ENCODE results near the gene TRAK1.
A peak's percentile ranks its signal among the peaks of the same experiment; 100 is the strongest.
"Not testable (repeated sequence)": the region's sequence is repeated elsewhere in the genome, so short reads cannot be mapped to it uniquely, and the experiment has no call there.

TRAK1 gene, protein sequence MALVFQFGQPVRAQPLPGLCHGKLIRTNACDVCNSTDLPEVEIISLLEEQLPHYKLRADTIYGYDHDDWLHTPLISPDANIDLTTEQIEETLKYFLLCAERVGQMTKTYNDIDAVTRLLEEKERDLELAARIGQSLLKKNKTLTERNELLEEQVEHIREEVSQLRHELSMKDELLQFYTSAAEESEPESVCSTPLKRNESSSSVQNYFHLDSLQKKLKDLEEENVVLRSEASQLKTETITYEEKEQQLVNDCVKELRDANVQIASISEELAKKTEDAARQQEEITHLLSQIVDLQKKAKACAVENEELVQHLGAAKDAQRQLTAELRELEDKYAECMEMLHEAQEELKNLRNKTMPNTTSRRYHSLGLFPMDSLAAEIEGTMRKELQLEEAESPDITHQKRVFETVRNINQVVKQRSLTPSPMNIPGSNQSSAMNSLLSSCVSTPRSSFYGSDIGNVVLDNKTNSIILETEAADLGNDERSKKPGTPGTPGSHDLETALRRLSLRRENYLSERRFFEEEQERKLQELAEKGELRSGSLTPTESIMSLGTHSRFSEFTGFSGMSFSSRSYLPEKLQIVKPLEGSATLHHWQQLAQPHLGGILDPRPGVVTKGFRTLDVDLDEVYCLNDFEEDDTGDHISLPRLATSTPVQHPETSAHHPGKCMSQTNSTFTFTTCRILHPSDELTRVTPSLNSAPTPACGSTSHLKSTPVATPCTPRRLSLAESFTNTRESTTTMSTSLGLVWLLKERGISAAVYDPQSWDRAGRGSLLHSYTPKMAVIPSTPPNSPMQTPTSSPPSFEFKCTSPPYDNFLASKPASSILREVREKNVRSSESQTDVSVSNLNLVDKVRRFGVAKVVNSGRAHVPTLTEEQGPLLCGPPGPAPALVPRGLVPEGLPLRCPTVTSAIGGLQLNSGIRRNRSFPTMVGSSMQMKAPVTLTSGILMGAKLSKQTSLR

DNA sequence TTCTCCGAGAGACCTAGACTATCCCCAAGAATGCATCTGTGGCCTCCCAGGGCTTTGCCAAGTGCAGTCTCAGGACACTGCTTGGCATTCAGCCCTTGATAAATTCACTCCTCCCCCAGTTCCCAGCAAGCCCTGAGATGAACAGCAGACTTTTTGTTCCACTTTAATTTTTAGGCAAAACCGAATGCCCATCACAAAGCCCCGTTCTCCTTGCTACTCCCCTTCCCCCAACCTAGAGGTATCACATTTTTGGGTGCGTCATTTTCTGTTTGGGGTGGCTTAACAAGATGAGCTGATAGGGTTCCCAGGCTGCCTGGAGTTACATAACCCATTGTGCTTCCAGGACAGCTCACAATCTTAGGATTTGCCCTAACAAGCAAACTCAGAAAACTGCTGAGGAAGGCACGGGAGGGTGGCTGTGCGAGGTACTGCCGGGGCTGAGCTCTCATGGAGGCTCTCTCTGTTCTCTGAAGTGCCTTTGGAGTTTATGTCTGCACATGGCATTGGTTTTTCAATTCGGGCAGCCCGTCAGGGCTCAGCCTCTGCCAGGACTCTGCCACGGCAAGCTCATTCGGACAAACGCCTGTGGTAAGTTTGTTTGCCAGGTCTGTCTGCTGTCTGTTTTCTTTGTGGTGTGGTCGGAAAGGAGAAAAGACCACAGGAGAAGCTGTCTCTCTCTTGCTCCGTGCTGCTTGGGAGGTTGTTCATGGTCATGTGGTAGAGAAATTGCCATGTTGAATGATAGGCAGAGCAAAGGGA lies at the start of gene TRAK1:
TRAK1 (plus strand) TSS at position 385 of the 759 bp plus-strand sequence; CDS start at position 498, 113 bp downstream.
- DNase-seq (ENCODE audit: low read depth) = no peak

DNA sequence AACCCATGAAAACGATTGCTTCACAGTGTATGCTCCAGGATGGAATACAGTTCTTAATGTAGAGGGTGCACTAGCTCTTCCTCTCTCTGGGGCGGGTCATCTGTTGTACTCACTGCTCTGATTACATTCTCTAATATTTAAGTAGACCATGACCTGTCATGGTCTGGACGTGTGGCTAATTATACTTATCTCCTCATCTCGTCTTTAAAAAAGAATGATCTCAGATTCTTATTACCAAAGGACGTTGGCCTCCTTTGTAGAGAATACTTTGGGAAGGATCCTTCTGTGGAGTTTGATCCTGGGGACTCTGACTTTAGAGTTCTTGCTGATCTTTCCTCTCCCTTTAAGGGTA lies 48.4 kb upstream of the TRAK1 start:
- DNase-seq (ENCODE audit: low read depth) = no peak

DNA sequence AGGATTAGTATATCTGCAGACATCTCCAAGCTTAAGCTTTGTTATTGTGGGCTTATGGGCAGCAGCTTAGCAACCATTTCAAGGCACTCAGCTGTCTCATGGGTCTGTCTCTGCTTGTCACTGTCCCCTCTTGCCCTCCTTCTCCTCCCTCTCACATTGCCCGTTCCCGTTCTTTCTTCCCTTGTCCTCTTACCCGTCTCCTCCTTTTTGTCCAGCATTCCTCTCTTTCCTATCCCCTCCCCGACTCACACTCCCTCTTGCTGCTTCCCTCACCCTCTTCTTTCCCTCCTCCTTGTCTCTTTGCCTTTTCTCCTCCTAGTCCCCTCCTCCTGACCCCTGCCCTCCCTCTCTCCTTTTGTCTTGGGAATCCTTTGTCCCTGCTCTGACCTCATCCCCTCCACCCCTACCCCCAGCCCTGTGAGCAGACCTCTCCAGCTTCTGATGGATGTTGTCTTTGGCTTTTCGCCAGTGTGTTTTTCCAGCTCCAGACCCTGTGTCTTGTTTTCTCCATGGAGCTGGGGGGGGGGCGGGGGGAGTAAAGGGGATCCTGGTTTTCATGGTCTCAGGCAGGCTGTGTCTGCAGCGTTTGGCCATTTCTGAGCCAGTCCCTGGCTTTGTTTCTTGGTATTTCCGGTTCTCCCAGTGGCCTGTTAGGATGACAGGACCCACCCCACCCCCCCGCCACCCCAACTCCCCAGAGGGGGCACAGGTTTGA lies 47.9 kb upstream of the TRAK1 start:
- no peak for DNase-seq (ENCODE audit: low read depth)

DNA sequence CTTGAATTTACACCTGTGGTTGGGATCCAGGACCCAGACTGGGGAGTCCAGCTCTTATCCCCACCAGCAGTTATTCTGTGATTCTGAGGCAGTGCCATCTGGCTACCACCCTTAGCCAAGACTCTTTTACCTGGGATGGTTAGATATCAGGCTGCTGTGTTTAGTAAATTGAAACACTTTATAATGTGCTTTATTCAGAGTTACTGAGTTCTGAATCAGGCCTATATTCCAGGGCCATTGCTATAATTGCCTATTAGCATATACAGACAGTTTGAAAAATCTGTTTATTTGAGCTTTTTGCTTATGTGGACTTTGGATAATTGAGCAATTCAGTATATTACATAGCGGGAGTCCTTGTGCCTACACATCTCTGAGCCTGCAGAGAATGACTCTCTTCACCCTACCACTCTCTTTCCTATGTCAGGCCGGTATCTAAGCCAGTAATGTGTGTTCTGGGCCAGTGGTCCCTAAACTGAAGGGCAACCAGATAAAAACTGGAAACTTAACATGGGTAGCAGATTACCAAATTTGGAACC lies 45.4 kb upstream of the TRAK1 start:
- DNase-seq (ENCODE audit: low read depth) = no peak

DNA sequence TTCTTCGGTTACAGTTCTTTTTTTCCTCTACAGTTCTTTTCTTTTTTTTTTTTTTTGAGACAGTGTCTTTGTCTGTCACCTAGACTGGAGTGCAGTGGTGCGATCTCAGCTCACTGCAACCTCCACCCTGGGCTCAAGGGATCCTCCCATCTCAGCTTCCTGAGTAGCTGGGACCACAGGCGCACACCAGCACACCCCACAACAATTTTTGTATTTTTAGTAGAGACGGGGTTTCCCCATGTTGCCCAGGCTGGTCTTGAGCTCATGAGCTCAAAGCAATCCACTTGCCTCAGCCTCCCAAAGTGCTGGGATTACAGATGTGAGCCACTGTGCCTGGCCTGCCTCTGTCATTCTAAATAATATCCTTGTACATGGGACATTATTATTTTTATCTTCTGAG lies 42.6 kb upstream of the TRAK1 start:
- not testable (repeated sequence) for DNase-seq (ENCODE audit: low read depth)

DNA sequence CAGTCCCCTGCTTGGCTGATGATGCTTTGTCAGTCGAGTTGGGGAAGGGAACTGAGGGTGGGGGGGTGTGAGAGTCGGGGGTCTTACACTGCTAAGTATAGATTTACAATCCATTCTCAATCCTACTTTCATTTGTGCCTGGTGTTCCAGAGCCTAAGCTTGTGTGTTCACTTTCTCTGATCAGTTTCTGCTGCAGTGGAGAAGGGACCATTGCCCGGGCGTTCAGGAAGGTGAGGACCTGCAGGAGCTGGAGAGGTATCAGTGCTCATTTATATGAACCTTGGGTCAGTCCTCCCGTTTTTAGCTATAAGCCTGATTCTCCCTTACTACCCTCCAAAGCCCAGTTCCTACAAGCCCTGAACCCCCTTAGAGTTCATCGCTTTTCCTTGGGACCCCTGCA lies 41.0 kb upstream of the TRAK1 start:
- DNase-seq (ENCODE audit: low read depth) = no peak

DNA sequence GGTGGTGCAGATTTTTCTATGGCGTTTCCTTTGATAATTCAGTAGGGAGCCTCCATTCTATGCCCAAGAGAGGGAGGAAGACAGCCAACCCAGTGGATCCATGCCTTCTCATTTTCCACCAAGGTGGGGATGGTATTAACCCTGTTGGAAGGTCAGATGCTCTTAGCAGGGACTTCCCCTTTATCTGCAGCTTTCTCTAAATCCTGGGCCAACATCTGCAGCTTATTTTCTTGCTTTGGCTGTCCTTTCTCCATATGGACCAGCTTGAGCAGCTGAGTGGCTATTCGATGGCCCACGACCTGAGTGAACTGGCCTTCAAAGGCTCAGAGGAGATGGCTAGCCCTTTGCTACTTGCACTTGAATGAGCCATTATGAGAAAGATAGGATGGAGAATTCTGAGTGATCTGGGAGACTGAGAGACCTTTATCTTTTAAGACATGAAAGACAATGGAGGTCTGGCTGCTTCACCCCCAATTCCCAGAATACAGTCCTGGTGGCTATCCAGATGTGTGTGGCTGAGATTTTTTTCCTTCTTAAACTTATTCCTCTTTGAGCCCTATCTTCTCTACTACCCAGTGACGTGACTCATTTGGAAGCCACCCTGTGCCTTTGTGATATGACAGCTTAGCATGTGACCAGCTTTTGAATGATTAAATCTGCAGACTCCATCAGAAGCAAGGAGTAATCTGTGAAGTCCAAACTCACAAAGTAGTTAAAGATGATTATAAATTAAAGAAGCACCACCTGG lies 39.6 kb upstream of the TRAK1 start:
- no peak for DNase-seq (ENCODE audit: low read depth)

DNA sequence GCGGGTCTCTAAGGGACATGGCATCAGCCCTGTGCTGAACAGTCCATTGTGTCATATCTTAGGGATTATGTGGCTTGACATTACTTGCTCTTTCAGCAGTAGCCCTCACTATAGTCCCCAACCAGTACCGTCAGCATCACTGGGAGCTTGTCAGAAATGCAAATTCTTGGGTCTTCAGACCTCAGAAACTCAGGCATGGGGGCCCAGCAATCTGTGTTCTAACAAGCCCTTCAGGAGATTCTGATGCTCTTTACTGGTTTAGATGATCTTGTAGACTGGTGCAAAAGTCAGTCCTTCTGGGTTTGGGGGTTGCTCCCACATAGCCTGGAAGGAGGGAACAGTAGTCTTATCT lies 39.0 kb upstream of the TRAK1 start:
- DNase-seq (ENCODE audit: low read depth) = no peak

DNA sequence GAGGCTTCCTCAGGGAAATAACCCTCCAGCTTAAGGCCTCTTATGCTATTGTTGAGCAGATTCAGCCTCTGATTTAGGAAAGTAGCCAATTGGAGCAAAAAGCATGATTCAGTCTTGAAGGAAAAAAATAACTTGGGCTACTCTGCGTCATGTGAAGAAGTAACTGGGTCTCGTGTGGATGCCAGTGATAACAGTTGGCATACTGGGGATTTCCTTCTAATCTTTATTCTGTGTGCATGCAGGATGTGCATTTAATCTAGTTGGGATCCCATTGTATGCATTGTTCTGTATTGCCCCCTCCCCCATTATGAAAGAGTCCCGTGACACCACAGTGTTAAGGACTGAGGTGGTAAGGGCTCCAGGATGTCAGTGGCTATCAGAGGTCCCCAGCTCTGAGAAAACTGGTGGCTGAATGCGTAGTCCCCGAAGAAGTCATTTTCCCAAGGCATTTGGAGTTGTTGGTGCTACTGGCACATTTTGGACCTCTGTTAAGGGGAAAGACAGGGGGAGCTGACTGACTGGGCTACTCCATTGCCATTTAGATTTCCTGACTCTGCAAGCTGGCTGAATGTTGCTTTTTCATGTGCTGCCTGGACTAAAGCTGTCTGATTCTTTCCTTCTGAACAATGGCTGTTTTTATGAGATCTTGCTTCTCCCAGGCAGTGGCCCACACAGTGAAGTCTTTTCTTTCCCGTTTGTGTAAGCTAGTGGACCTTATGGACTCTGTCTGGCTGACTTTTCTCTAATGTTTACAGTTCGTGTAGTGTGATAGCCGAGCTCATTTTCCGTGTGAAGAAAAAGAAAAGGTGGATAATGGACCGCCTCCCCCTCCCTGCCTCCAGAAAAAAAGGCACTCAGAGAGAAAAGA lies 38.4 kb upstream of the TRAK1 start:
- no peak for DNase-seq (ENCODE audit: low read depth)

DNA sequence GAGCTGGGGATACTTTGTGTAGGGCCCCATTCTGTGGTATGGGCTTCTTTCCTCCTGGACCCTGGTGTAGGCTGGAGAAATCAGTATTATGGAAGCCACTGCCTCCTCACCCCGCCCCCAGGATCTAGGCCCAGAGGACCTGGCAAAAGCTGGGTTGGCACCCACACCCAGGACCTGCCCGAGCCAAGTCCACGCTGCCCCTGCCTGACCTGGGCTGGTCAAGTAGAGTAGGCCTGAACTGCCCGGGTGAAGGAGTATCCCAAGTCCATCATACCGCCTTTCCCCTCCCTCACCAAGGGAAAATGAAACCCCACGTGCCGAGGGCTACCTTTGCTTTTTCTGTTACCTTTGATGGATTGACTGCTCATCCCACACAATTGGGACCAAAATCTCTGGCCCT lies 37.7 kb upstream of the TRAK1 start:
- DNase-seq (ENCODE audit: low read depth) = no peak

DNA sequence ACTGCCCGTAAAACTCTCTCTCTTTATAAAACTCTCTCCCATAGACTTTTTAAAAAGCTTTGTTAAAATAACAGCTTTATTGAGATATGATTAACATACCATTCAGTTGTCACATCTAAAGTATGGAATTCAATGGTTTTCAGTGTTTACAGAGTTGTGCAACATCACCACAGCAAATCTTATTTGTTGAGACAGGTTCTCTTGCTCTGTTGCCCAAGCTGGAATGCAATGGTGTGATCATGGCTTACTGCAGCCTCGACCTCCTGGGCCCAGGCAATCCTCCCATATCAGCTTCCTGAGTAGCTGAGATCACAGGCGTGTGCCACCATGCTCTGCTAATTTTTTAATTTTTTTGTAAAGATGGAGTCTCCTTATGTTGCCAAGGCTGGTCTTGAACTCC lies 35.9 kb upstream of the TRAK1 start:
- DNase-seq (ENCODE audit: low read depth) = no peak

DNA sequence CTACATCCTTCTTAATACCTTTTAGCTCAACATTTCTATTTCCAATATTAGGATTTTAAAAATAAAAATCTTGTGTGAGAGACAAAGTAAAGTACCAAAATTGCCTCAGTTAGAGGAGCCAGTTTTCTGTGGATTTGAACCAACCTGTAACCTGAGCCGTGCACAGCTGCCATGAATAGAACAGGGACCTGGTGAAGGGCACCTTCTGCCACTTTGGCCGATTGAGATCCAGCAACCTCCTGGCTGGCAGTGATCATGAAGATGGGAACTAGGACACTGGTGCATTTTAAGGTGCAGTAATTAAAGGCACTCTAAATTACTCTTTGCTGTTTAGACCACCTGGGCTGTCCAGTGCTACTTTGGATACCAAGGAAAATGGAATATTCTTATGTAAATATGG lies 34.3 kb upstream of the TRAK1 start:
- no peak for DNase-seq (ENCODE audit: low read depth)

DNA sequence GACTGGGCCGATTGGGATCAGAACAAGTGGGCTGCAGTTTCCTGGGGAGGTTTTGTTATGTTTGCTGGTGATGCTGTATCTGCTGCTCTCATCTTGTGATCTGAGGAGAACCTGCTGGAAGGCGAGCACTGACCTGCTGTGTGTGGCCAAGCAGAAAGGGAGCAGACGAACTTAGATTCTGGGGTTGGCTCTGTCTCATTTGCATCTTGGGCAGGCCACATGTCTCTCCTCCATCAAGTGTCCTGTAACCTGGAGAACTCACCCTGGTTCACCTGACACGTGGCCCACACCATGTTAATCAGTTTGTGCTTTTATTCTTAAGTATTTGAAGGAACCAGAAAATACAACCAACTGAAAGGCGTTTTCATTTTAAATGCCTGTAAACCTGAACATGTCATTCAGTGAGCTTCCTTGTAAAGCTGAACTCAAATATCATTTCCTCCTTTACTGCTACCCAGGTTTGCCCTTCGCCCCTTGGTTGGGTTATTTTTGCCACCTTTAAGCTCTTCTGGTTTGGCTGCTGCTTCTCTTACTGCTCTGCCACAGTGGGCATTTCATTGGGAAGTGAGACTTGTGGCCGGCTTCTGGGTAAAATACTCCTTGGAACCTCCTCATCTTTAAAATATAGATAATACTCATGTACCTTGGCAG lies 33.5 kb upstream of the TRAK1 start:
- DNase-seq (ENCODE audit: low read depth) = no peak

DNA sequence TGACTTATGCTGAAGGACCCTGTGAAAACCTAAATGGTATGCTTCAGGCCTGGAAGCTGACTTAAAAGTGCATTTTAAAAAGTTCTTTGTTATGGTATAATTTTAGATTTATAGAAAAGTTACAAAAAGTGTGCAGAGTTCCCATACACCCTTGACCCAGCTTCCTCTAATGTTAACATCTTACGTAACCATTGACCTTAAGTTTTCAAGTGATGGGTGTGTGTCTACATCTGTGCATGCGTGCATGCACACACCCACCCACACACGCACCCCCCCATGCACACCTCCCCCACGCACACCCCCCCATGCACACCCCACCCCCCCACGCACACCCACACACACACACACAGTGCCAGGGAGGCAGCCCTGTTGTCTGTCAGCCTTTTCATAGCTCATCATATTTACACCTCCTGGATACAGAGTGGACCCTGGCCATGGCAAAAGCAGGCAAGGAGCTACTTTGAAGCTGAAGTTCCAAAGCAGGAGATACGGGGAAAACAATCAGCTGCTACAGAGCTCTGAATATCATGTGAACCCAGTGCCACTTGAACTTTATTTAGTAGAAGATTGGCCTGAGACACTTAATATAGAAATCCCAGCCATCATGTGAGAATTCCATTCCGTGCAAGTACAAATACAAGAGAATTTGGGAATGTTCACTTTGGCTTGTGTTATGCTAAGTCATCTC lies 30.0 kb upstream of the TRAK1 start:
- DNase-seq (ENCODE audit: low read depth) = no peak

DNA sequence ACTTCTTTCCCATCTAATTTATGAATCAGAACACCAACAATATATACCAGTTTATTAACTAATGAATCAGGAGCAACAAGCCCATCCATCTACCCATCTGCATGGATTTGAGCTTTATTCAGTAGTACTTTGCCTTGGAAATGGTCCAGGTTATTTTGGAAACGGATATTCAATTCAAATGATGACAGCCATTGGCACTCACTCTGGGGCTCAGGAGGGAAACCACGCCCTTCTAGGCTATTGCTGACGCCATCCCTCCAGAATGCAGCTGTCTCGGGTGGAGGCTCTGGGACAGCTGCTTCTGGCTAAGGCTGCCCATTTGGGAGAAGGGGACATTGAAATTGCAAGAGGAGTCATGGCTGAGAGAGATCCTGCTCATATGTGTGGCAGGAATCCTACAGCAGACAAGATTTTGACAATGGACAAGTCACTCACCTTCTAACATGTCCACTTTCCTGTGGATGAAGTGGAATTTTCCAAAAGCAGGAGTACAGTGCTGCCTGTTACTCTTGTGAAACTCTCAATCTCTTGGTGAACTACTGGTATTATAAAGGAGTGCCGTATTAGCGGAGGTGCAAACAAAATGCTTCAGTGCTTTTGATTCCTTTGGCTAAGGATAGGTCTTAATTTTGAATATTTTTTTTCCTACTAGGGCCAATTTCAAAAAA lies 29.3 kb upstream of the TRAK1 start:
- DNase-seq (ENCODE audit: low read depth) = peak; percentile 83

DNA sequence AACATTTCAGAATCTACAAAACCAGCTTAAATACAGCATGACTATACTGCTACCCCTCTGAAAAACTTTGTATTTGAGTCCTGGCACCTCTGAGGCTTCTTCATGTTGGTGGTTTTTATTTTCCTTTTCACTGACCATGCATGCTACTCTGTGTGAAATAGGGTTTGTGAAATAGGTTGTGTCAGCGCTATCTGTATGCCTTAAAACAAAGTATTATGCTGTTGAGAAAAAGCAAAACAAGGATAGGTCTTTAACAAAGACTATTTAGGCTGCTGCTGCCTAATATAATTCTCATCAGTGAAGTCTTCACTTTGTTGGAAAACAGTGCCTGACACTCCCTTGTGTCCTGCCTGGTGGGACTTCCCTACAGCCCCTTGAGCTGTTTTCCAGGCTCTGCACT lies 28.7 kb upstream of the TRAK1 start:
- no peak for DNase-seq (ENCODE audit: low read depth)

DNA sequence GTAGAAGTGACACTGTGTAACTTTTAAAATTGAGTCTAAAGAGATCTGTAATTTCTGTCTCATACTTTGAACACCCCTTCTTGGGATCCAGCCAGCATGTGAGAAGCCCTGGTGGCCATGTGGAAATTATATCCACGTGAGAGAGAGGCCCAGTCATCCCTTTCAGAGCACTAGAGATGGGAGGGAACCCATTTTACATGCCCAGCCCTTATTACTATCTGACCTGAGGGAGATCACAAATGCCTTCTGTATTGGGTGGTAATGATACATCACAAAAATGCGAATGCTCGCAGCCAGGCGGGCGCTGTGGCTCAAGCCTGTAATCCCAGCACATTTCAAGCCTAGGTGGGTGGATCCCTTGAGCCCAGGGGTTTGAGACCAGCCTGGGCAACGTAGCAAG lies 27.3 kb upstream of the TRAK1 start:
- DNase-seq (ENCODE audit: low read depth) = peak; percentile 76

DNA sequence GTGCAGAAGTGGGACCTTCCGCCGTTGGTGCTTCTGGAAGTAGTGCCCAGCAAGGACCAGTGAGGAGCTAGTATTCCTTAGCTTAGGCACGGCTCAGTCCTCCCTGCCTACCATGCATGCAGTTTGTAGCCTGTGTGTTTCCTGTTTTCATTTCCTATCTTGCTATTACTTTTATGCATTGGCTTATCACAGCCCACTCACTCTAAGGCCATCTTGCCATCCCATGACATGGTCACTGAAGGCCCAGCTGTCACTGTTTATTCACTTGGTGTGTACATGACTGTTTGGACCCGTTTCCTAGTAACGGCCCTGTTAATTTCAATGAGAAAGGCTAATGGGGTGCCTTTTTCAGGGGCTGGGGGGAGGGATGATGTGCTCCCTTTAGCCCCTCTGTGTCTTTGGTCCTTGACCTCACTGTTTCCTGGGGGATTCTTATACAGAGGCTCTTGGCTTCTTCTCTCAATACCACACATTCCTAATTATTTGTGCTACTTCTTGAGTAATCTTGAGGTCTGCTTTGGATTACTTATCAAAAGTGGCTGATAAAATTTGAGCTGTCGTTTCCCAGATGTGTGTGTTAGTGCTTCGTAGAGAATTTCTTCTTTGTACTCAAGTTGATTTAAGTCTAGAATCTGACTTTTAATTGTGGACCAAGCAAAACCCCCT lies 24.5 kb upstream of the TRAK1 start:
- peak; percentile 54 for DNase-seq (ENCODE audit: low read depth)

Data from fibroblast of the conjunctiva (primary cell).